ENCODE data around the gene FEZ2.

- no peak for TF ChIP-seq CTCF (IDR thresholded peaks at IDR 0.05)
- TF ChIP-seq POLR2A (IDR thresholded peaks at IDR 0.05): no peak
Observed at GRCh38 chr2:36618381-36618780, 20.4 kb upstream of the FEZ2 start.
